OCI-LY1 (cell line): ENCODE results near the gene MTHFD1.
A peak's percentile ranks its signal among the peaks of the same experiment; 100 is the strongest.

ENCODE experiments used
- H2AFZ ChIP-seq: fragments of 200-600 bp; sonication (generic), shearing (Covaris generic); 2 replicates; pipeline ENCODE4 v1.6.0; 2014; ENCODE audit warnings: antibody characterized with exemption, mild to moderate bottlenecking, low read length
- H3F3A ChIP-seq: fragments of 200-600 bp; sonication (generic), shearing (Covaris generic); 2 replicates; pipeline ENCODE4 v1.6.0; 2014; ENCODE audit warnings: mild to moderate bottlenecking, antibody characterized with exemption, low read length, moderate library complexity; ENCODE audit not compliant: insufficient read depth
- H3K27ac ChIP-seq: fragments of 200-600 bp; sonication (generic); 2 replicates; pipeline ENCODE4 v1.5.1; 2014; ENCODE audit warnings: low read length, mixed run types, mild to moderate bottlenecking, low read depth; ENCODE audit not compliant: poor library complexity, severe bottlenecking
- H3K27me3 ChIP-seq: fragments of 200-600 bp; sonication (generic); 2 replicates; pipeline ENCODE4 v1.6.0; 2014; ENCODE audit warnings: antibody characterized with exemption, mild to moderate bottlenecking, low read length, moderate library complexity; ENCODE audit not compliant: insufficient read depth
- H3K36me3 ChIP-seq: fragments of 200-600 bp; sonication (generic); 2 replicates; pipeline ENCODE4 v1.6.1; 2014; ENCODE audit warnings: mild to moderate bottlenecking, antibody characterized with exemption, low read length, moderate library complexity, mixed read lengths; ENCODE audit not compliant: insufficient read depth
- H3K4me1 ChIP-seq: fragments of 200-600 bp; sonication (generic); 2 replicates; pipeline ENCODE4 v1.5.1; 2014; ENCODE audit warnings: mild to moderate bottlenecking, low read length, moderate library complexity; ENCODE audit not compliant: insufficient read depth, severe bottlenecking
- H3K4me2 ChIP-seq: fragments of 200-600 bp; sonication (generic), shearing (Covaris generic); 2 replicates; pipeline ENCODE4 v1.6.1; 2014; ENCODE audit warnings: low read length
- H3K4me3 ChIP-seq: fragments of 200-600 bp; sonication (generic); 2 replicates; pipeline ENCODE4 v1.5.1; 2014; ENCODE audit warnings: low read length, low read depth, mild to moderate bottlenecking, mixed read lengths; ENCODE audit not compliant: poor library complexity, severe bottlenecking
- H3K79me2 ChIP-seq: fragments of 200-600 bp; shearing (Covaris generic); 2 replicates; pipeline ENCODE4 v1.6.1; 2016; ENCODE audit warnings: mixed run types, low read length, mixed read lengths; ENCODE audit not compliant: insufficient read depth
- H3K9ac ChIP-seq: fragments of 200-600 bp; sonication (generic), shearing (Covaris generic); 2 replicates; pipeline ENCODE4 v1.6.1; 2014; ENCODE audit warnings: mild to moderate bottlenecking, low read length, mixed read lengths
- H3K9me2 ChIP-seq: fragments of 200-600 bp; sonication (generic), shearing (Covaris generic); 2 replicates; pipeline ENCODE4 v1.6.1; 2014; ENCODE audit warnings: low read depth, mild to moderate bottlenecking, low read length, mixed read lengths
- H3K9me3 ChIP-seq: fragments of 200-600 bp; shearing (Covaris generic); 2 replicates; pipeline ENCODE4 v1.6.1; 2014; ENCODE audit warnings: low read length, mixed read lengths
- H4K20me1 ChIP-seq: fragments of 200-600 bp; sonication (generic), shearing (Covaris generic); 2 replicates; pipeline ENCODE4 v1.6.0; 2016; ENCODE audit warnings: mild to moderate bottlenecking, low read length; ENCODE audit not compliant: insufficient read depth
- EZH2 ChIP-seq: fragments of 200-600 bp; sonication (generic), shearing (Covaris generic); IDR thresholded peaks from 2 replicates; pipeline ENCODE4 v1.8.0; 2017; ENCODE audit warnings: borderline replicate concordance, mixed run types, mild to moderate bottlenecking, antibody characterized with exemption, low read length, moderate library complexity, mixed read lengths
- TF ChIP-seq, protein P1 (sequence below): fragments of 200-600 bp; sonication (generic), shearing (Covaris generic); IDR thresholded peaks from 2 replicates; pipeline ENCODE4 v1.5.1; 2017; ENCODE audit warnings: mild to moderate bottlenecking, antibody characterized with exemption, low read length, moderate library complexity, mixed read lengths

The MTHFD1 gene

DNA sequence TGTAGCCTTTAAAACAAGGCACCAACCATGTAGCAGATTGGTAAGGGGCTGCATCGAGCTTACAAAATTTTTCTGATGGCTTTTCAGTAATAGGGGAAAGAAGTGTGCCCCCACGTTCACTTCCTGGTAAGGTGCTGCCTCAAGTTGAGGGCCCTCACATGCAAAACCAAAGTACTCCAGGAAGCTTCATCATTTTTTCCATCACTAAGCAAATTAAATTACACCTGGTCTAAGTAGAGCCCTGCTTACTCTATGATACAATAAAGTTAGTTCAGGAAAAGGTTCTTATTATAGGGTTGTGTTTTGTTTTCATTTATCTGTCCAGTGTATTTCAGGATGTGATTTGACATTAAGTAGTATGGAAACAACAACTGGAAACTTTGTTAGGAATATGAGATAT, 62.1 kb downstream of the MTHFD1 start:
- Histone ChIP-seq H3K4me3 (no peak overlapping the region), H3K4me1 (peaks cover 26% of the 10 kb centered on the region), H3F3A (no peaks in the 10 kb centered on the region), H2AFZ (no peak overlapping the region), H3K36me3 (peaks cover 82% of the 10 kb centered on the region), H3K9ac (no peak overlapping the region), H3K27me3 (no peaks in the 10 kb centered on the region), H4K20me1 (no peaks in the 10 kb centered on the region), H3K79me2 (no peaks in the 10 kb centered on the region), H3K27ac (peak overlapping the region; percentile 68), H3K4me2 (0 out of 2 replicates have a peak overlapping the region, but pooled peaks have one; percentile 16), H3K9me3 (no peaks in the 10 kb centered on the region), H3K9me2 (no peaks in the 10 kb centered on the region)
- TF ChIP-seq, protein P1, sequence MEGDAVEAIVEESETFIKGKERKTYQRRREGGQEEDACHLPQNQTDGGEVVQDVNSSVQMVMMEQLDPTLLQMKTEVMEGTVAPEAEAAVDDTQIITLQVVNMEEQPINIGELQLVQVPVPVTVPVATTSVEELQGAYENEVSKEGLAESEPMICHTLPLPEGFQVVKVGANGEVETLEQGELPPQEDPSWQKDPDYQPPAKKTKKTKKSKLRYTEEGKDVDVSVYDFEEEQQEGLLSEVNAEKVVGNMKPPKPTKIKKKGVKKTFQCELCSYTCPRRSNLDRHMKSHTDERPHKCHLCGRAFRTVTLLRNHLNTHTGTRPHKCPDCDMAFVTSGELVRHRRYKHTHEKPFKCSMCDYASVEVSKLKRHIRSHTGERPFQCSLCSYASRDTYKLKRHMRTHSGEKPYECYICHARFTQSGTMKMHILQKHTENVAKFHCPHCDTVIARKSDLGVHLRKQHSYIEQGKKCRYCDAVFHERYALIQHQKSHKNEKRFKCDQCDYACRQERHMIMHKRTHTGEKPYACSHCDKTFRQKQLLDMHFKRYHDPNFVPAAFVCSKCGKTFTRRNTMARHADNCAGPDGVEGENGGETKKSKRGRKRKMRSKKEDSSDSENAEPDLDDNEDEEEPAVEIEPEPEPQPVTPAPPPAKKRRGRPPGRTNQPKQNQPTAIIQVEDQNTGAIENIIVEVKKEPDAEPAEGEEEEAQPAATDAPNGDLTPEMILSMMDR, result no peak
- TF ChIP-seq EZH2, result no peak

DNA sequence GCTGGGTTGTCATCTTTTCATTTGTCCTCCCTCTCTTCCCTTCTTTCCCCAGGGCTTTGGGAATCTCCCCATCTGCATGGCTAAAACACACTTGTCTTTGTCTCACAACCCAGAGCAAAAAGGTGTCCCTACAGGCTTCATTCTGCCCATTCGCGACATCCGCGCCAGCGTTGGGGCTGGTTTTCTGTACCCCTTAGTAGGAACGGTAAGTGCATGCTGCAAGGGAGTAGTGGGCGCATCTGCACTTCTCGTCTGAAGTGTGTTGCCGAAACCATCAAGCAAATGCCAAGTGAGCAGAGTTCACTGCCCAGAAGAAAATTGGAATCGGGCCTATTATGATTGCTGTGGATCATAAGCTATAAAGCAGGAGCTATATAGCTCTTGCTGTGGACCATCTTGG, 66.5 kb downstream of the MTHFD1 start:
- H3K4me1 ChIP-seq, result peaks cover 11% of the 10 kb centered on the region
- H3K79me2 ChIP-seq, result no peaks in the 10 kb centered on the region
- H3K4me2 ChIP-seq, result no peak overlapping the region
- no peaks in the 10 kb centered on the region for H3F3A ChIP-seq
- no peaks in the 10 kb centered on the region for H3K27me3 ChIP-seq
- no peak overlapping the region for H3K27ac ChIP-seq
- H3K9me3 ChIP-seq, result no peaks in the 10 kb centered on the region
- H3K9me2 ChIP-seq, result no peaks in the 10 kb centered on the region
- peaks cover 88% of the 10 kb centered on the region for H3K36me3 ChIP-seq
- no peak overlapping the region for H3K4me3 ChIP-seq
- no peak overlapping the region for H3K9ac ChIP-seq
- H2AFZ ChIP-seq, result no peak overlapping the region
- H4K20me1 ChIP-seq, result no peaks in the 10 kb centered on the region
- TF ChIP-seq, protein P1, result no peak
- TF ChIP-seq EZH2, result no peak

- H3K4me1 ChIP-seq, result peaks cover 18% of the 10 kb centered on the region
- no peaks in the 10 kb centered on the region for H3K79me2 ChIP-seq
- no peak overlapping the region for H3K4me2 ChIP-seq
- H3K9me2 ChIP-seq, result no peaks in the 10 kb centered on the region
- no peaks in the 10 kb centered on the region for H3K27me3 ChIP-seq
- H3F3A ChIP-seq, result no peaks in the 10 kb centered on the region
- peaks cover 61% of the 10 kb centered on the region for H3K36me3 ChIP-seq
- H4K20me1 ChIP-seq, result no peaks in the 10 kb centered on the region
- H3K27ac ChIP-seq, result no peak overlapping the region
- no peak overlapping the region for H2AFZ ChIP-seq
- H3K9ac ChIP-seq, result no peak overlapping the region
- H3K9me3 ChIP-seq, result no peaks in the 10 kb centered on the region
- TF ChIP-seq, protein P1, result no peak
- no peak for TF ChIP-seq EZH2
- no peak overlapping the region for H3K4me3 ChIP-seq
Observed at GRCh38 chr14:64459405-64460136, 71.4 kb downstream of the MTHFD1 start.
